Measurements from ENCODE around the gene FGD6.
"Not testable (repeated sequence)": the region's sequence is repeated elsewhere in the genome, so short reads cannot be mapped to it uniquely, and the experiment has no call there.

FGD6 gene

GRCh38 chr12:95240556-95240955 is 23.3 kb upstream of the FGD6 start:
- Histone ChIP-seq H3K36me3 (no peaks in the 10 kb centered on the region), H3K9me3 (no peaks in the 10 kb centered on the region), H3K4me3 (ENCODE audit: low read depth in 1 of 2, low read length in 1 of 2) (no peak overlapping the region), H3K27ac (no peak overlapping the region), H3K4me1 (ENCODE audit: control insufficient read depth in 1 of 2, insufficient read depth in 1 of 2, low read depth in 1 of 2, low read length in 1 of 2) (no peaks in the 10 kb centered on the region), H3K27me3 (no peaks in the 10 kb centered on the region)
- TF ChIP-seq, protein P1, sequence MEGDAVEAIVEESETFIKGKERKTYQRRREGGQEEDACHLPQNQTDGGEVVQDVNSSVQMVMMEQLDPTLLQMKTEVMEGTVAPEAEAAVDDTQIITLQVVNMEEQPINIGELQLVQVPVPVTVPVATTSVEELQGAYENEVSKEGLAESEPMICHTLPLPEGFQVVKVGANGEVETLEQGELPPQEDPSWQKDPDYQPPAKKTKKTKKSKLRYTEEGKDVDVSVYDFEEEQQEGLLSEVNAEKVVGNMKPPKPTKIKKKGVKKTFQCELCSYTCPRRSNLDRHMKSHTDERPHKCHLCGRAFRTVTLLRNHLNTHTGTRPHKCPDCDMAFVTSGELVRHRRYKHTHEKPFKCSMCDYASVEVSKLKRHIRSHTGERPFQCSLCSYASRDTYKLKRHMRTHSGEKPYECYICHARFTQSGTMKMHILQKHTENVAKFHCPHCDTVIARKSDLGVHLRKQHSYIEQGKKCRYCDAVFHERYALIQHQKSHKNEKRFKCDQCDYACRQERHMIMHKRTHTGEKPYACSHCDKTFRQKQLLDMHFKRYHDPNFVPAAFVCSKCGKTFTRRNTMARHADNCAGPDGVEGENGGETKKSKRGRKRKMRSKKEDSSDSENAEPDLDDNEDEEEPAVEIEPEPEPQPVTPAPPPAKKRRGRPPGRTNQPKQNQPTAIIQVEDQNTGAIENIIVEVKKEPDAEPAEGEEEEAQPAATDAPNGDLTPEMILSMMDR (IDR thresholded peaks at IDR 0.05): no peak

GRCh38 chr12:95239835-95240234 is 22.6 kb upstream of the FGD6 start:
- not testable (repeated sequence) for H3K4me3 ChIP-seq (ENCODE audit: low read depth in 1 of 2, low read length in 1 of 2); H3K4me1 ChIP-seq (ENCODE audit: control insufficient read depth in 1 of 2, insufficient read depth in 1 of 2, low read depth in 1 of 2, low read length in 1 of 2); H3K36me3 ChIP-seq; H3K9me3 ChIP-seq; H3K27me3 ChIP-seq; H3K27ac ChIP-seq

- Histone ChIP-seq H3K36me3 (no peaks in the 10 kb centered on the region), H3K27ac (no peak overlapping the region), H3K4me3 (ENCODE audit: low read depth in 1 of 2, low read length in 1 of 2) (no peak overlapping the region), H3K4me1 (ENCODE audit: control insufficient read depth in 1 of 2, insufficient read depth in 1 of 2, low read depth in 1 of 2, low read length in 1 of 2) (no peaks in the 10 kb centered on the region), H3K9me3 (no peaks in the 10 kb centered on the region), H3K27me3 (no peaks in the 10 kb centered on the region)
- TF ChIP-seq, protein P1 (IDR thresholded peaks at IDR 0.05): no peak
Observed at GRCh38 chr12:95239216-95239615, 21.9 kb upstream of the FGD6 start.

DNA sequence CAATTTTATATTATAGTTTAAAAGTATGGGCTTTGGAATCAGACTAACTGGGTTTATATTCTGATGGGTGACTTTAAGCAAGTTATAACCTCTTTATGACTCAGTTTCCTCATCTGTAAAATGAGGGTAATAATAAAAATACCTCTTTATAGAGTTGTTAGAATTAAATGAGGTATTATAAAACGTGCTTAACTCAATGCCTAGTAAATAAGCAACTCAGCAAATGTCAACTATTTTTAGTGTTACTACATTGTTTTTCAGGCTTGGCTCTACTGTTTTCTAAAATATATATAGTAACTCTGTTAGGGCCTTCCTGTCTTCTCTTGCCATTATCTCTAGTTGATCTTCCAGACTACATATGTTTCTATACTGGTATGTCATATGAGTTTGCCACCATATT is 20.9 kb upstream of the FGD6 start:
- no peaks in the 10 kb centered on the region for H3K9me3 ChIP-seq
- H3K4me3 ChIP-seq (ENCODE audit: low read depth in 1 of 2, low read length in 1 of 2): no peak overlapping the region
- no peaks in the 10 kb centered on the region for H3K36me3 ChIP-seq
- H3K27ac ChIP-seq: no peak overlapping the region
- TF ChIP-seq, protein P1 (IDR thresholded peaks at IDR 0.05): no peak
- H3K4me1 ChIP-seq (ENCODE audit: control insufficient read depth in 1 of 2, insufficient read depth in 1 of 2, low read depth in 1 of 2, low read length in 1 of 2): no peaks in the 10 kb centered on the region
- H3K27me3 ChIP-seq: no peaks in the 10 kb centered on the region

- TF ChIP-seq, protein P1 (IDR thresholded peaks at IDR 0.05): no peak
- Histone ChIP-seq H3K36me3 (no peaks in the 10 kb centered on the region), H3K4me3 (ENCODE audit: low read depth in 1 of 2, low read length in 1 of 2) (no peak overlapping the region), H3K27ac (no peak overlapping the region), H3K27me3 (no peaks in the 10 kb centered on the region), H3K4me1 (ENCODE audit: control insufficient read depth in 1 of 2, insufficient read depth in 1 of 2, low read depth in 1 of 2, low read length in 1 of 2) (no peaks in the 10 kb centered on the region), H3K9me3 (no peaks in the 10 kb centered on the region)
Observed at GRCh38 chr12:95237315-95237714, 20.0 kb upstream of the FGD6 start.

- H3K4me1 ChIP-seq (ENCODE audit: control insufficient read depth in 1 of 2, insufficient read depth in 1 of 2, low read depth in 1 of 2, low read length in 1 of 2); H3K9me3 ChIP-seq; H3K27me3 ChIP-seq; H3K36me3 ChIP-seq; H3K27ac ChIP-seq; H3K4me3 ChIP-seq (ENCODE audit: low read depth in 1 of 2, low read length in 1 of 2): not testable (repeated sequence)
Observed at GRCh38 chr12:95235621-95236020, 18.4 kb upstream of the FGD6 start.

DNA sequence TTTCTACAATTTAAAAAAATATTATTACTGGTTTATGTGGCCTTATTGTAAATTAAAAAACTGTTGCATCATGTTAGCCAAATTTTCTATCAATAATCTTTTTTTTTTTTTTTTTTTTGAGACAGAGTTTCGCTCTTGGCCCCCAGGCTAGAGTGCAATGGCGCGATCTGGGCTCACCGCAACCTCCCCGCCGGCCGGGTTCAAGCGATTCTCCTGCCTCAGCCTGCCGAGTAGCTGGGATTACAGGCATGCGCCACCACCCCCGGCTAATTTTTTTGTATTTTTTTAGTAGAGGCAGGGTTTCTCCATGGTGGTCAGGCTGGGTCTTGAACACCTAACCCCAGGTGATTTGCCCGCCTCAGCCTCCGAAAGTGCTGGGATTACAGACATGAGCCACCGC is 16.9 kb upstream of the FGD6 start:
- H3K4me1 ChIP-seq (ENCODE audit: control insufficient read depth in 1 of 2, insufficient read depth in 1 of 2, low read depth in 1 of 2, low read length in 1 of 2); H3K27ac ChIP-seq; H3K27me3 ChIP-seq; H3K9me3 ChIP-seq; H3K36me3 ChIP-seq; H3K4me3 ChIP-seq (ENCODE audit: low read depth in 1 of 2, low read length in 1 of 2): not testable (repeated sequence)

Data from neutrophil (primary cell).